CD4-positive, alpha-beta memory T cell (primary cell): ENCODE data around the gene SPATA20. TPM values are rescaled to one million over a fixed set of nuclear protein-coding genes. Genes with fewer than 3 reads are reported as not detected.

ENCODE experiments used
- CTCF ChIA-PET: fragments of 350-600 bp; sonication (Branson Sonifier 250); formaldehyde crosslinking; loops from one replicate; lab custom pipeline; 2021; ENCODE audit warnings: inconsistent platforms; ENCODE audit not compliant: partially characterized antibody; lab: Charles Lee
- POLR2A ChIA-PET: fragments of 350-600 bp; sonication (Branson Sonifier 250); formaldehyde crosslinking; loops from one replicate; lab custom pipeline; 2021; ENCODE audit not compliant: partially characterized antibody; lab: Charles Lee
- DNase-seq, 5 donors: peaks; one replicate each; pipeline versions ENCODE4 v3.0.0 to v3.0.0-alpha.2; 2020 to 2022; ENCODE audit warnings: mixed read lengths in 1 of 5
- H3K27ac ChIP-seq: one replicate; pipeline ENCODE4 v1.7.0; 2013; ENCODE audit warnings: low read depth, low read length
- H3K27me3 ChIP-seq: 2 replicates; pipeline ENCODE4 v1.7.0; 2013; ENCODE audit warnings: mild to moderate bottlenecking, low read length, moderate library complexity; ENCODE audit not compliant: insufficient read depth
- H3K36me3 ChIP-seq: 2 replicates; pipeline ENCODE4 v1.7.0; 2013; ENCODE audit warnings: mild to moderate bottlenecking, low read length, moderate library complexity; ENCODE audit not compliant: insufficient read depth
- H3K4me1 ChIP-seq: 2 replicates; pipeline ENCODE4 v1.7.0; 2013; ENCODE audit warnings: mild to moderate bottlenecking, low read length, moderate library complexity; ENCODE audit not compliant: insufficient read depth
- H3K4me3 ChIP-seq, 2 donors: one replicate each; pipeline ENCODE4 v1.7.0; 2013; ENCODE audit warnings: low read length in 2 of 2, mild to moderate bottlenecking in 1 of 2
- H3K9me3 ChIP-seq, 2 donors: one replicate each; pipeline ENCODE4 v1.7.0; 2013; ENCODE audit warnings: low read length in 2 of 2, control low read depth in 1 of 2; ENCODE audit not compliant: control insufficient read depth in 1 of 2
- H3K27ac Mint-ChIP-seq, 7 donors: one replicate each; pipeline ENCODE4 v1.8.0; 2020 to 2021; ENCODE audit warnings: mixed read lengths in 7 of 7, mild to moderate bottlenecking in 6 of 7, inconsistent platforms in 3 of 7, moderate library complexity in 3 of 7
- H3K27me3 Mint-ChIP-seq, 2 donors: one replicate each; pipeline ENCODE4 v1.8.0; 2020 to 2021; ENCODE audit warnings: mixed read lengths in 2 of 2
- H3K36me3 Mint-ChIP-seq, 2 donors: one replicate each; pipeline ENCODE4 v1.8.0; 2020 to 2021; ENCODE audit warnings: mixed read lengths in 2 of 2, inconsistent platforms in 1 of 2, mild to moderate bottlenecking in 1 of 2
- H3K4me1 Mint-ChIP-seq, 4 donors: one replicate each; pipeline ENCODE4 v1.8.0; 2020 to 2021; ENCODE audit warnings: mixed read lengths in 4 of 4, mild to moderate bottlenecking in 1 of 4
- H3K4me3 Mint-ChIP-seq, 8 donors: one replicate each; pipeline ENCODE4 v1.8.0; 2020 to 2021; ENCODE audit warnings: mixed read lengths in 8 of 8, mild to moderate bottlenecking in 7 of 8, moderate library complexity in 6 of 8, inconsistent platforms in 3 of 8
- H3K9me3 Mint-ChIP-seq, 8 donors: one replicate each; pipeline ENCODE4 v1.8.0; 2020 to 2021; ENCODE audit warnings: mixed read lengths in 8 of 8, mild to moderate bottlenecking in 5 of 8, inconsistent platforms in 3 of 8, moderate library complexity in 1 of 8
- intact Hi-C: fragments of 100-400 bp; cut with micrococcal nuclease; formaldehyde crosslinking; loops from one replicate; pipeline ENCODE4 v1.15.1; 2023
- polyA plus RNA-seq, 2 donors: library from polyadenylated mRNA; unstranded; fragments of 300-500 nt; fragmentation: Illumina TruSeq; gene quantifications; one replicate each; pipeline ENCODE4 v1.2.3, GENCODE V29; 2021
- total RNA-seq, 2 experiments: library from RNA; stranded (reverse); gene quantifications; one replicate each; pipeline ENCODE4 v1.2.3, GENCODE V29; 2021

SPATA20 gene
- total and polyA plus RNA-seq, 4 experiments from 2014 or later: 5.4 to 14.1 (median 10.3) TPM

DNA sequence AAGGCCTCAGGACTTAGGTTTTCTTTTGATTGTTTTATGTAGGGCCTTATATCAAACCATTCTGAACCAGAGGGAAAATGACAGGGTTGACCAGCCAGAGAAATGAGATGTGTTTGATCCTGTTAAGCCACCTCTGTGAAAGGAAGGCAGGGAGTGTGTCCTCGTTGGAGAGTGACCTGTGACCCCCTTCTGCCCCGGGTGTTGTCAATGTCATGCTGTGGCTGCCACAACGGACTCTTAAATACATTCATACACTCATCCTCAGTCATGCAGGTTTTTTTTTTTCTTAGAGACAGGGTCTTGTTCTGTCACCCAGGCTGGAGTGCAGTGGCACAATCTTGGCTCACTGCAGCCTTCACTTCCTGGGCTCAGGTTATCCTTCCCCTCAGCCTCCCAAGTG is 32.6 kb upstream of the SPATA20 start:
- H3K27ac Mint-ChIP-seq: no peak overlapping the region
- no peak for DNase-seq
- CTCF ChIA-PET: no interaction called here

DNA sequence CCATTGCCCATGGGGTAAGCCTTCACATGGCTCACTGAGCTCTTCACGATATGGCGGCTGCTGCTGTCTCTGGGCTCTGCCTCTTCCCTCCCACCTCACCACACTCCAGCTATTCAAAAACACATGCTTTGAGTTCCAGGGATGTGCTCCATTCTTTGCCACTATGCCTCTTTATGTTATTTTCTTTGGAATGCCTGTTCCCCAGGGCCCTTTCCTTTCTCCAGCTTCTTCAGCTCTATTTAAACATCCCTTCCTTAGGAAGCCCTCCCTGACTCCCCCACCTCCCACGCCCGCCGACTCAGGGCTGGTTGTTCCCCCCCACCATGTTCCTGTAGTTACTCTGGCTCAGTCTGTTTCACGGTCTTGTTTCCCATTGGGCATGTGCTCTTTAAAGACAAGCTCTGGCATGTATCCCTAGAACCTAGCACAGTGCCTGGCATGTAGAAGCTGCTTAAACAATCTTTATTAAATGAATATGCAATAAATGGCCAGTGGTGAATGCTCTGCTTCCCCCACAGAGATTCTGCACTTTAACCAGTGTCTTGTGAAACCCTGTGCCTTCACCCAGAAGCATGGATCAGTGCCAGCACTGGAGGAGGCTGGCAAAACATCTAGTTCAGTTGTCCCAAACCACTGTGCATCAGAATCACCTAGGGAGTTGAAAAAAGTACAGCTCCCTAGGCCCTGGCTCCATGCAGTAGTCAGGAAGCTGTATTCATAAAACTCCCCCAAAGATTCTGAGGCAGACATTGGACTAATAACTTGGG is 31.9 kb upstream of the SPATA20 start:
- Histone ChIP-seq H3K27me3 (no peaks in the 10 kb centered on the region), H3K9me3 (no peaks in the 10 kb centered on the region), H3K4me1 (peaks cover 30% of the 10 kb centered on the region), H3K36me3 (no peaks in the 10 kb centered on the region), H3K4me3 (no peak overlapping the region), H3K27ac (no peak overlapping the region)
- Mint-ChIP-seq H3K4me3 (no peak overlapping the region), H3K27ac (no peak overlapping the region), H3K27me3 (no peaks in the 10 kb centered on the region), H3K36me3 (no peaks in the 10 kb centered on the region), H3K9me3 (no peaks in the 10 kb centered on the region), H3K4me1 (peaks cover 18 to 39% (median 27%) of the 10 kb centered on the region in 4 donors)
- DNase-seq: no peak
- intact Hi-C loops: no loop called here
- ChIA-PET CTCF (interaction anchor here (0.5 to 2.9 kb wide), 3 partner anchors 13 to 109 kb away, joined by 3 to 17 read pairs (median 3); no protein-coding TSS in a partner anchor), POLR2A (no interaction called here)

More for the DNA sequence above, 32.6 kb upstream of the SPATA20 start:
- intact Hi-C loops: no loop called here
- Histone ChIP-seq H3K27ac (no peak overlapping the region), H3K36me3 (no peaks in the 10 kb centered on the region), H3K9me3 (no peaks in the 10 kb centered on the region), H3K27me3 (no peaks in the 10 kb centered on the region), H3K4me3 (no peak overlapping the region), H3K4me1 (peaks cover 36% of the 10 kb centered on the region)
- Mint-ChIP-seq H3K36me3 (no peaks in the 10 kb centered on the region), H3K4me1 (peaks cover 18 to 45% (median 31%) of the 10 kb centered on the region in 4 donors), H3K9me3 (no peaks in the 10 kb centered on the region), H3K4me3 (no peak overlapping the region), H3K27me3 (no peaks in the 10 kb centered on the region)
- POLR2A ChIA-PET: no interaction called here

DNA sequence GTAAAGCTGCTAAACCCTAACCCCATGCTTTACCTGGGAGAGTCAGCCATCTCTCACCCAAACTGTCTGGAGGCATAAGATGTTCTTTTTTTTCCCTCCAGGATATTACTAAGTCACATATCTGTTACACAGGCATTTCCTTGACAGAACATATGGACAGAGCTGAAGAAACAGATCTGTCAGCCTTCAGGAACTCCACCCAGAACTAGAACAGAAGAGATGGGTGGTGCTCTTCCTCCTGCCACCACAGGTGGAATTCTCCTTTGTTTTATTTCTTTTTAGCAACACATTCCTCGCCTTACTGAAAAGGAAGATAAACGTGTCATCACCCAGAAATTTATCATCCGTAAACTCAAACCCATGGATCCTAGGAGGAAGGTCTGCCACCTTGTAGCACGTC is 30.0 kb upstream of the SPATA20 start:
- H3K27me3 ChIP-seq: no peaks in the 10 kb centered on the region
- H3K4me1 ChIP-seq: peaks cover 16% of the 10 kb centered on the region
- H3K27ac Mint-ChIP-seq: peak overlapping the region in 4 of 7 donors; percentile 13 to 72 (median 54)
- no peaks in the 10 kb centered on the region for H3K9me3 ChIP-seq
- H3K27me3 Mint-ChIP-seq: no peaks in the 10 kb centered on the region
- H3K9me3 Mint-ChIP-seq: no peaks in the 10 kb centered on the region
- ChIA-PET POLR2A (no interaction called here), CTCF (interaction anchor here (2.9 kb wide), 1 partner anchor 15 kb away, joined by 17 read pairs; no protein-coding TSS in a partner anchor)
- H3K36me3 ChIP-seq: no peaks in the 10 kb centered on the region
- no peak overlapping the region for H3K27ac ChIP-seq
- H3K4me1 Mint-ChIP-seq: peaks cover 6 to 23% (median 14%) of the 10 kb centered on the region in 4 donors
- no peaks in the 10 kb centered on the region for H3K36me3 Mint-ChIP-seq
- intact Hi-C loops: no loop called here
- no peak for DNase-seq
- peak overlapping the region in 3 of 8 donors; percentile 32 to 71 (median 61) for H3K4me3 Mint-ChIP-seq
- no peak overlapping the region for H3K4me3 ChIP-seq

DNA sequence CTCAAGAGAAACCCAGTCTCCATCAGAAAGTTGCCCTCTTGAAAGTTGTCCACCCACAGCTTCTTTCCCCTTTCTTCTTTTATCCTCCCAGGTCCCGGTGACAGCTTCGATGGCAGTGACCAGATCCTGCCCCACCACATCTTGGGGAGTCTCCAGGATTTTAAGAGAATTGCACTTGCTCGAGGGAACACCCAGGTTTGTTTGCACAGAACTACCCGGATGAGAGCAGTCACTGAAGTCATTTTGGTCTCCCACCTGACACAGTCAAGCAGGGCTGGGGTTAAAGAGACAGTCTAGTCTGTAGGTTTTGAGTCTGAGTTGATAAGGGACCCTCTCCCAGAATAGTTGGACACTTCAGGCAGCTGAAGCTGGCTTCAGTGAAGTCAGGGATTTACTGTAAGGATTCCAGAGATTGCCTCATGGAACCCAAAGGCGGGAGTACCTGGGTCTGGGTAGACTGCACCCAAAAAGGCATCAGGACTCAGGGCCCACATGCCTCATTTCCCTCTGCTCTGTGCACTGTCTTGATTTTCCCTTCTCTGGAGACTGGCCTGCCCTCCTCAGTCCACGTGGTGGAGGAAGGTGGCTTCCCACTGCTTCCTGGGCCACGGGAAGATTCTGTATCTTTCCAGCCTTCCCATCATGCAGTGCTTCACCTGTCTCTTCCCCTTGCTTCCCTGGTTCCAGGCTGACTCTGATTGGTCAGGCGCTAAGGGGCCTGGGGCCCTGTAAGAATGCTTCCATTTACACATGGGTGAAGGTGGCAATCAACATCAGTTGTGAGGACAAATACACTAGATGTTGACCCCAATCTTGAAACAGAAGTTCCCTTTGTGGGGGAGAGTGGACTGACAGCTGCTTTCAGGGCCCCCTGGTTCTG is 29.2 kb upstream of the SPATA20 start:
- CTCF ChIA-PET: interaction anchor here (2.9 kb wide), 1 partner anchor 15 kb away, joined by 17 read pairs; no protein-coding TSS in a partner anchor
- Histone ChIP-seq H3K27me3 (no peaks in the 10 kb centered on the region), H3K9me3 (no peaks in the 10 kb centered on the region), H3K4me3 (no peak overlapping the region), H3K4me1 (peaks cover 16% of the 10 kb centered on the region), H3K36me3 (no peaks in the 10 kb centered on the region), H3K27ac (no peak overlapping the region)
- H3K4me3 Mint-ChIP-seq: peak overlapping the region in 3 of 8 donors; percentile 32 to 71 (median 59)
- no peaks in the 10 kb centered on the region for H3K9me3 Mint-ChIP-seq
- H3K27ac Mint-ChIP-seq: peak overlapping the region in 2 of 7 donors; percentile 41 to 72
- H3K4me1 Mint-ChIP-seq: peaks cover 6 to 18% (median 12%) of the 10 kb centered on the region in 4 donors
- POLR2A ChIA-PET: no interaction called here
- intact Hi-C loops: no loop called here
- DNase-seq: no peak
- H3K27me3 Mint-ChIP-seq: no peaks in the 10 kb centered on the region
- no peaks in the 10 kb centered on the region for H3K36me3 Mint-ChIP-seq

DNA sequence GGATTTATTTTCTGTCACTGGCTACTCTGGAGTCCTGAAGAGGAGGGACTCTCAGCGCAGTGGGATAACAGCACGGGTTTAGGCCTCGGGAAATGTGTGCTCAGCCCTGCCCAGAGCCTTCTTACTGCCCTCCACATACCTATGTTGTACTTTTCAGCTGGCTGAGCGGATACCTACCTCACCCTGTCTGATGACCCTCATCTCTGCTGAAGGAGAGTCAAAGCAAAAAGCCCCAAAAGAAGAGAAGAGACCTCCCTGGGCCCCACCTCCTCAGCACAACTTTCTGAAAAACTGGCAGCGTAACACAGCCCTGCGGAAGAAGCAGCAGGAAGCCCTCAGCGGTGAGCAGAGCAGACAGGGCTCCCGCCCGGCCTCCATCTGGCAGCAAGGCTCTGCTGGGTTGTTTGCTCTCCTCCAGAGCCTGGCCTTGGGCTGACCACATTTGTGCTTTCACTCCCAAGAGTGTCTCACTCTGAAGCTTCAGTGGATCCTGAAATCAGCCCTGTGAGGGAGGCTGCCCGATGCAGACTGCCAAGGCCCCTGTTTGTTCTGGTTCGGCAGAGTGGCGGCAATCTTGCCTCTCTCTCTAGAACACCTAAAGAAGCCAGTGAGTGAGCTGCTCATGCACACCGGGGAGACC is 28.5 kb upstream of the SPATA20 start:
- ChIA-PET POLR2A (no interaction called here), CTCF (no interaction called here)
- Mint-ChIP-seq H3K27ac (peak overlapping the region in 3 of 7 donors; percentile 29 to 78 (median 74)), H3K9me3 (no peaks in the 10 kb centered on the region), H3K27me3 (no peaks in the 10 kb centered on the region), H3K36me3 (no peaks in the 10 kb centered on the region), H3K4me1 (peaks cover 6 to 18% (median 12%) of the 10 kb centered on the region in 4 donors), H3K4me3 (no peak overlapping the region)
- intact Hi-C loops: no loop called here
- H3K4me3 ChIP-seq: no peak overlapping the region
- peaks cover 16% of the 10 kb centered on the region for H3K4me1 ChIP-seq
- no peaks in the 10 kb centered on the region for H3K27me3 ChIP-seq
- H3K36me3 ChIP-seq: no peaks in the 10 kb centered on the region
- no peak for DNase-seq
- no peak overlapping the region for H3K27ac ChIP-seq
- no peaks in the 10 kb centered on the region for H3K9me3 ChIP-seq

DNA sequence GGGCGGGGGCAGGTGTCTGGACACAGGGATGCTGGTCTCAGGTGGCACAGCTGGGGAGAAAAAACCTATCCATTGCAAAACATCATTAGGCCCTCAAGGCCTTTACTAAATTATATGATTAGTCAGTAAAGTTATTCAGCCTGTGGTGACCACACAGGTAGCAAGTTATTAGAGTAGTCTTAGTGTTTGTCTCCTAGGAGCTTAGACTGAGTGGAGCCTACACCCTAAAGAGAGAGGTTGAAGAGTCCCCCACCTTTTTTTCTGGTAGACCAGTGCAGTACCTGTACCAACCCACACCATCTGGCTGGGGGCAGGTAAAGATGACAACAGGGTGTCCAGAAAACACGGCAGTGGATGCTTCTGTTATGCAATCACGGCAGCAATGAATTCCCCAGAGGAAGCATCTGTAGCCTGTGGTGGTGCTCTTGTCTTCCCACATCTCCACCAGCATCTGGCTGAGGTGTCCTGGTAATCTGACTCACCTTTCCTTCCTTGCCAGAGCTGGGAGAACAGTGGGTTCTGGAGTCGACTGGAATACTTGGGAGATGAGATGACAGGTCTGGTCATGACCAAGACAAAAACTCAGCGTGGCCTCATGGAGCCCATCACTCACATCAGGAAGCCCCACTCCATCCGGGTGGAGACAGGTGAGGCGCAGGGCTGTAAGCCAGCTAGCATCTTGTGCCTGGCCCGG is 27.7 kb upstream of the SPATA20 start:
- Mint-ChIP-seq H3K27me3 (no peaks in the 10 kb centered on the region), H3K4me1 (peaks cover 6 to 18% (median 12%) of the 10 kb centered on the region in 4 donors)
- CTCF ChIA-PET: no interaction called here

More for the DNA sequence above, 27.7 kb upstream of the SPATA20 start:
- no peak overlapping the region for H3K4me3 ChIP-seq
- POLR2A ChIA-PET: interaction anchor here (1.3 kb wide), 1 partner anchor 8 kb away, joined by 3 read pairs; no protein-coding TSS in a partner anchor
- peaks cover 16% of the 10 kb centered on the region for H3K4me1 ChIP-seq
- no peaks in the 10 kb centered on the region for H3K36me3 Mint-ChIP-seq
- no peaks in the 10 kb centered on the region for H3K9me3 ChIP-seq
- H3K27ac ChIP-seq: no peak overlapping the region
- H3K4me3 Mint-ChIP-seq: no peak overlapping the region
- H3K9me3 Mint-ChIP-seq: no peaks in the 10 kb centered on the region
- no peaks in the 10 kb centered on the region for H3K36me3 ChIP-seq
- no peak for DNase-seq
- H3K27ac Mint-ChIP-seq: peak overlapping the region in 1 of 7 donors; percentile 74
- intact Hi-C loops: no loop called here
- no peaks in the 10 kb centered on the region for H3K27me3 ChIP-seq
